Measurements from ENCODE around the gene NR3C2.
"Not testable (repeated sequence)": the region's sequence is repeated elsewhere in the genome, so short reads cannot be mapped to it uniquely, and the experiment has no call there.

The NR3C2 gene

GRCh38 chr4:148211533-148211932 lies 230.7 kb downstream of the NR3C2 start:
- DNase-seq, result no peak

- no peak for DNase-seq
Measured at GRCh38 chr4:148210661-148211060, 231.6 kb downstream of the NR3C2 start.

GRCh38 chr4:148207068-148207467 lies 235.1 kb downstream of the NR3C2 start:
- no peak for DNase-seq

- DNase-seq, result no peak
Measured at GRCh38 chr4:148205476-148205875, 236.7 kb downstream of the NR3C2 start.

- DNase-seq, result no peak
Measured at GRCh38 chr4:148204892-148205291, 237.3 kb downstream of the NR3C2 start.

- DNase-seq, result no peak
Measured at GRCh38 chr4:148204171-148204570, 238.0 kb downstream of the NR3C2 start.

- no peak for DNase-seq
Measured at GRCh38 chr4:148203056-148203898, 238.9 kb downstream of the NR3C2 start.

GRCh38 chr4:148200960-148201359 lies 241.3 kb downstream of the NR3C2 start:
- no peak for DNase-seq

- DNase-seq, result no peak
Measured at GRCh38 chr4:148196164-148196563, 246.1 kb downstream of the NR3C2 start.

- DNase-seq, result no peak
Measured at GRCh38 chr4:148192526-148192925, 249.7 kb downstream of the NR3C2 start.

GRCh38 chr4:148187454-148188222 lies 254.6 kb downstream of the NR3C2 start:
- not testable (repeated sequence) for DNase-seq

- DNase-seq, result no peak
Measured at GRCh38 chr4:148184922-148185321, 257.3 kb downstream of the NR3C2 start.

- no peak for DNase-seq
Measured at GRCh38 chr4:148182230-148182911, 259.8 kb downstream of the NR3C2 start.

- no peak for DNase-seq
Measured at GRCh38 chr4:148173397-148174017, 268.7 kb downstream of the NR3C2 start.

GRCh38 chr4:148171596-148171995 lies 270.6 kb downstream of the NR3C2 start:
- DNase-seq, result no peak

GRCh38 chr4:148170408-148171365 lies 271.5 kb downstream of the NR3C2 start:
- DNase-seq, result no peak

- DNase-seq, result no peak
Measured at GRCh38 chr4:148166132-148166591, 276.1 kb downstream of the NR3C2 start.

- no peak for DNase-seq
Measured at GRCh38 chr4:148164557-148164956, 277.7 kb downstream of the NR3C2 start.

- no peak for DNase-seq
Measured at GRCh38 chr4:148162991-148163390, 279.2 kb downstream of the NR3C2 start.

GRCh38 chr4:148162519-148162918 lies 279.7 kb downstream of the NR3C2 start:
- DNase-seq, result no peak

- no peak for DNase-seq
Measured at GRCh38 chr4:148161601-148162000, 280.6 kb downstream of the NR3C2 start.

- DNase-seq, result no peak
Measured at GRCh38 chr4:148159793-148160192, 282.4 kb downstream of the NR3C2 start.

Data from NCI-H1105 (cell line).